H1 (cell line): ENCODE data around the gene BOLA1.

Experiments
- CBX8 ChIP-seq: fragments of 300-800, 300-1000 bp; sonication (generic); IDR thresholded peaks from 2 replicates; pipeline ENCODE4 v1.7.1; 2016; ENCODE audit warnings: low read depth, low read length, borderline replicate concordance
- CTBP2 ChIP-seq: IDR thresholded peaks from 2 replicates; pipeline ENCODE4 v1.7.0; 2011; ENCODE audit warnings: borderline replicate concordance, mild to moderate bottlenecking, moderate library complexity, mixed read lengths, low read length; ENCODE audit not compliant: insufficient read depth, insufficient read length
- EP300 ChIP-seq, 2 experiments: IDR thresholded peaks; 1 replicate in 1 of 2; 2 replicates in 1 of 2; pipeline ENCODE4 v1.6.1; 2011 to 2012; ENCODE audit warnings: low read depth in 2 of 2, low read length in 2 of 2, mild to moderate bottlenecking in 2 of 2, borderline replicate concordance in 1 of 2, inconsistent platforms in 1 of 2, moderate library complexity in 1 of 2
- GABPA ChIP-seq: IDR thresholded peaks from 2 replicates; pipeline ENCODE4 v1.6.1; 2011; ENCODE audit warnings: mild to moderate bottlenecking, low read length, moderate library complexity, borderline replicate concordance; ENCODE audit not compliant: insufficient read depth
- JUN ChIP-seq: IDR thresholded peaks from 2 replicates; pipeline ENCODE4 v1.6.1; 2011; ENCODE audit warnings: low read depth, mild to moderate bottlenecking, improper control_type of control experiment, low read length
- POLR2A ChIP-seq, 2 experiments: IDR thresholded peaks; 1 replicate in 1 of 2; 2 replicates in 1 of 2; pipeline ENCODE4 v1.6.1; 2011; ENCODE audit warnings: low read depth in 2 of 2, low read length in 2 of 2, mild to moderate bottlenecking in 2 of 2; ENCODE audit errors: control extremely low read depth in 1 of 2
- TF ChIP-seq, protein P1 (sequence below), 3 experiments: IDR thresholded peaks; 1 replicate in 2 of 3; 2 replicates in 1 of 3; pipeline versions ENCODE4 v1.5.1 to v1.6.1; 2011; ENCODE audit warnings: low read length in 3 of 3, mild to moderate bottlenecking in 3 of 3, inconsistent platforms in 2 of 3, low read depth in 1 of 3, moderate library complexity in 1 of 3; ENCODE audit not compliant: insufficient read depth in 1 of 3; ENCODE audit errors: control extremely low read depth in 1 of 3
- TF ChIP-seq, protein P2 (sequence below): IDR thresholded peaks from 2 replicates; pipeline ENCODE4 v1.6.1; 2011; ENCODE audit warnings: low read length, improper control_type of control experiment
- TF ChIP-seq, protein P3 (sequence below): IDR thresholded peaks from 2 replicates; pipeline ENCODE4 v1.6.1; 2012; ENCODE audit warnings: inconsistent platforms
- TF ChIP-seq, protein P4 (sequence below): IDR thresholded peaks from 2 replicates; pipeline ENCODE4 v1.6.1; 2012; ENCODE audit warnings: inconsistent platforms

GRCh38 chr1:149883598-149884247, 15.6 kb upstream of the BOLA1 start:
- TF ChIP-seq GABPA: no peak
- TF ChIP-seq POLR2A (IDR thresholded peaks at IDR 0.05; ENCODE audit: control extremely low read depth in 1 of 2, low read depth in 2 of 2, low read length in 2 of 2): peak in 1 of 2 experiments; percentile 50; a peak in 2 of 3 replicates
- TF ChIP-seq, protein P1, sequence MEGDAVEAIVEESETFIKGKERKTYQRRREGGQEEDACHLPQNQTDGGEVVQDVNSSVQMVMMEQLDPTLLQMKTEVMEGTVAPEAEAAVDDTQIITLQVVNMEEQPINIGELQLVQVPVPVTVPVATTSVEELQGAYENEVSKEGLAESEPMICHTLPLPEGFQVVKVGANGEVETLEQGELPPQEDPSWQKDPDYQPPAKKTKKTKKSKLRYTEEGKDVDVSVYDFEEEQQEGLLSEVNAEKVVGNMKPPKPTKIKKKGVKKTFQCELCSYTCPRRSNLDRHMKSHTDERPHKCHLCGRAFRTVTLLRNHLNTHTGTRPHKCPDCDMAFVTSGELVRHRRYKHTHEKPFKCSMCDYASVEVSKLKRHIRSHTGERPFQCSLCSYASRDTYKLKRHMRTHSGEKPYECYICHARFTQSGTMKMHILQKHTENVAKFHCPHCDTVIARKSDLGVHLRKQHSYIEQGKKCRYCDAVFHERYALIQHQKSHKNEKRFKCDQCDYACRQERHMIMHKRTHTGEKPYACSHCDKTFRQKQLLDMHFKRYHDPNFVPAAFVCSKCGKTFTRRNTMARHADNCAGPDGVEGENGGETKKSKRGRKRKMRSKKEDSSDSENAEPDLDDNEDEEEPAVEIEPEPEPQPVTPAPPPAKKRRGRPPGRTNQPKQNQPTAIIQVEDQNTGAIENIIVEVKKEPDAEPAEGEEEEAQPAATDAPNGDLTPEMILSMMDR (IDR thresholded peaks at IDR 0.05; ENCODE audit: control extremely low read depth in 1 of 3, insufficient read depth in 1 of 3, low read depth in 1 of 3, low read length in 3 of 3): no peak
- no peak for TF ChIP-seq CTBP2
- TF ChIP-seq, protein P2, sequence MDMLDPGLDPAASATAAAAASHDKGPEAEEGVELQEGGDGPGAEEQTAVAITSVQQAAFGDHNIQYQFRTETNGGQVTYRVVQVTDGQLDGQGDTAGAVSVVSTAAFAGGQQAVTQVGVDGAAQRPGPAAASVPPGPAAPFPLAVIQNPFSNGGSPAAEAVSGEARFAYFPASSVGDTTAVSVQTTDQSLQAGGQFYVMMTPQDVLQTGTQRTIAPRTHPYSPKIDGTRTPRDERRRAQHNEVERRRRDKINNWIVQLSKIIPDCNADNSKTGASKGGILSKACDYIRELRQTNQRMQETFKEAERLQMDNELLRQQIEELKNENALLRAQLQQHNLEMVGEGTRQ: no peak
- TF ChIP-seq JUN: no peak
- TF ChIP-seq, protein P3, sequence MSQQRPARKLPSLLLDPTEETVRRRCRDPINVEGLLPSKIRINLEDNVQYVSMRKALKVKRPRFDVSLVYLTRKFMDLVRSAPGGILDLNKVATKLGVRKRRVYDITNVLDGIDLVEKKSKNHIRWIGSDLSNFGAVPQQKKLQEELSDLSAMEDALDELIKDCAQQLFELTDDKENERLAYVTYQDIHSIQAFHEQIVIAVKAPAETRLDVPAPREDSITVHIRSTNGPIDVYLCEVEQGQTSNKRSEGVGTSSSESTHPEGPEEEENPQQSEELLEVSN: no peak
- TF ChIP-seq, protein P4, sequence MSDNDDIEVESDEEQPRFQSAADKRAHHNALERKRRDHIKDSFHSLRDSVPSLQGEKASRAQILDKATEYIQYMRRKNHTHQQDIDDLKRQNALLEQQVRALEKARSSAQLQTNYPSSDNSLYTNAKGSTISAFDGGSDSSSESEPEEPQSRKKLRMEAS: no peak
- TF ChIP-seq CBX8: no peak
- no peak for TF ChIP-seq EP300 (IDR thresholded peaks at IDR 0.05; ENCODE audit: borderline replicate concordance in 1 of 2, low read depth in 2 of 2, low read length in 2 of 2)
